Measurements from ENCODE around the gene LRRC74B.

The LRRC74B gene

GRCh38 chr22:21100149-21101032 lies 54.6 kb downstream of the LRRC74B start:
- Histone ChIP-seq H3K4me3 (ENCODE audit: low read depth, low read length, poor library complexity, severe bottlenecking) (no peak overlapping the region), H3K9ac (ENCODE audit: low read length) (no peak overlapping the region), H3K9me3 (ENCODE audit: low read length) (no peaks in the 10 kb centered on the region), H3K27me3 (ENCODE audit: insufficient read depth, low read length) (no peaks in the 10 kb centered on the region), H2AFZ (ENCODE audit: low read length) (no peak overlapping the region), H3F3A (ENCODE audit: insufficient read depth, low read length) (no peaks in the 10 kb centered on the region), H3K27ac (ENCODE audit: low read depth, low read length, poor library complexity, severe bottlenecking) (no peak overlapping the region), H3K9me2 (ENCODE audit: low read depth, low read length) (no peaks in the 10 kb centered on the region), H4K20me1 (ENCODE audit: insufficient read depth, low read length) (no peaks in the 10 kb centered on the region), H3K79me2 (ENCODE audit: insufficient read depth, low read length) (no peaks in the 10 kb centered on the region), H3K36me3 (ENCODE audit: insufficient read depth, low read length) (no peaks in the 10 kb centered on the region), H3K4me1 (ENCODE audit: insufficient read depth, low read length, severe bottlenecking) (no peaks in the 10 kb centered on the region), H3K4me2 (ENCODE audit: low read length) (no peak overlapping the region)
- no peak for TF ChIP-seq EZH2 (IDR thresholded peaks at IDR 0.05; ENCODE audit: borderline replicate concordance, low read length)
- no peak for TF ChIP-seq CTCF (IDR thresholded peaks at IDR 0.05; ENCODE audit: low read length)

GRCh38 chr22:21101877-21102638 lies 56.3 kb downstream of the LRRC74B start:
- no peak for TF ChIP-seq EZH2 (IDR thresholded peaks at IDR 0.05; ENCODE audit: borderline replicate concordance, low read length)
- TF ChIP-seq CTCF (IDR thresholded peaks at IDR 0.05; ENCODE audit: low read length): no peak
- Histone ChIP-seq H2AFZ (ENCODE audit: low read length) (no peak overlapping the region), H3F3A (ENCODE audit: insufficient read depth, low read length) (no peaks in the 10 kb centered on the region), H3K4me3 (ENCODE audit: low read depth, low read length, poor library complexity, severe bottlenecking) (no peak overlapping the region), H3K36me3 (ENCODE audit: insufficient read depth, low read length) (no peaks in the 10 kb centered on the region), H3K9me3 (ENCODE audit: low read length) (no peaks in the 10 kb centered on the region), H3K9ac (ENCODE audit: low read length) (no peak overlapping the region), H3K79me2 (ENCODE audit: insufficient read depth, low read length) (no peaks in the 10 kb centered on the region), H3K27ac (ENCODE audit: low read depth, low read length, poor library complexity, severe bottlenecking) (no peak overlapping the region), H3K4me2 (ENCODE audit: low read length) (no peak overlapping the region), H3K27me3 (ENCODE audit: insufficient read depth, low read length) (no peaks in the 10 kb centered on the region), H3K9me2 (ENCODE audit: low read depth, low read length) (no peaks in the 10 kb centered on the region), H3K4me1 (ENCODE audit: insufficient read depth, low read length, severe bottlenecking) (no peaks in the 10 kb centered on the region), H4K20me1 (ENCODE audit: insufficient read depth, low read length) (no peaks in the 10 kb centered on the region)

GRCh38 chr22:21102659-21103267 lies 57.0 kb downstream of the LRRC74B start:
- H3K4me1 ChIP-seq (ENCODE audit: insufficient read depth, low read length, severe bottlenecking): no peaks in the 10 kb centered on the region
- H3K9ac ChIP-seq (ENCODE audit: low read length): no peak overlapping the region
- no peaks in the 10 kb centered on the region for H3K79me2 ChIP-seq (ENCODE audit: insufficient read depth, low read length)
- H3K36me3 ChIP-seq (ENCODE audit: insufficient read depth, low read length): no peaks in the 10 kb centered on the region
- no peak overlapping the region for H3K27ac ChIP-seq (ENCODE audit: low read depth, low read length, poor library complexity, severe bottlenecking)
- no peaks in the 10 kb centered on the region for H3F3A ChIP-seq (ENCODE audit: insufficient read depth, low read length)
- H3K9me3 ChIP-seq (ENCODE audit: low read length): no peaks in the 10 kb centered on the region
- H3K27me3 ChIP-seq (ENCODE audit: insufficient read depth, low read length): no peaks in the 10 kb centered on the region
- H3K4me2 ChIP-seq (ENCODE audit: low read length): no peak overlapping the region
- H3K9me2 ChIP-seq (ENCODE audit: low read depth, low read length): no peaks in the 10 kb centered on the region
- H3K4me3 ChIP-seq (ENCODE audit: low read depth, low read length, poor library complexity, severe bottlenecking): no peak overlapping the region
- no peaks in the 10 kb centered on the region for H4K20me1 ChIP-seq (ENCODE audit: insufficient read depth, low read length)
- H2AFZ ChIP-seq (ENCODE audit: low read length): no peak overlapping the region
- TF ChIP-seq CTCF (IDR thresholded peaks at IDR 0.05; ENCODE audit: low read length) (peak; percentile 85), EZH2 (IDR thresholded peaks at IDR 0.05; ENCODE audit: borderline replicate concordance, low read length) (no peak)
